GM19043 (cell line): Measurements from ENCODE around the gene NACC2.

Experiments
- ATAC-seq: cut with Tn5 transposase; IDR thresholded peaks from one replicate; pipeline ENCODE4 v1.9.1; 2021; ENCODE audit warnings: low read depth; ENCODE audit not compliant: unreplicated experiment

NACC2 gene

DNA sequence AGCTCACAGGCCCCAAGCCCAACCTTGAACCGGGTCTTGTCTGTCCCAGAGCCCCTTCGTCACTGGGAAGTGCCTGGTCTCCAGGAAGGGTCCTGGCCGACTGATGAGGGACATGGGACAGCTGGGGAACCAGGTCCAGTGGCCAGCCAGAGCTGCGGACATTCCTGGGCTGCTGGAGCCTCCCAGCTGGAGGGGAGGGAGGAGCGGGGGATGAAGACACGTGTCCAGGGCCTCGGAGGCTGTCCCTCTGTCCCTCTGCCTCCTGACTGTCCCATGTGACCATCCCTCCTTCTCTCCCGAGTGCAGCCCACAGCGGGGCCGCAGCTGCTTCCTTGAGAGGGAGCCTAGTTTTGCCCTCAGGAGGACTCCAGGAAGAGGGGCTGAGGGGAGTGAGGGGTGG is 92.2 kb downstream of the NACC2 start:
- no peak for ATAC-seq

- ATAC-seq = no peak
Observed at GRCh38 chr9:136002215-136002614, 92.9 kb downstream of the NACC2 start.

DNA sequence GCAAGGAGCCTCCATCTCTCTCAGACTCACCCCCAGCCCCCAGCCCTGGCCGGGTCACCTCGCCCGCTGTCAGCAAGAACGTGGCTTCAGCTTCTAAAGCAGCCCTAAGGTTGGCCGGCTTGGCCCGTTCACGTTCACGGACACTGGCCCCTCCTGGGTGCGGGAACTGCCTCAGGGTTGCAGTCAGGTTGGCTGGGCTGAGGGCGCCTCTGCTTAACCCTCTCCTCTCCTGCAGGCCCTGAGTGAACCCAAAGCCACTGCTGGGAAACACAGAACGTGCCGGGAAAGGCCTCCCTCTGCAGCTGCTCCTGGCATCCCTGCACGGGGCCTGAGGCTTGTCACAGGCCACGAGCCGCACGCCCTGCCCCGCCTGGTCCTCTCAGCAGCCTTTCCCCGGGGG is 93.9 kb downstream of the NACC2 start:
- no peak for ATAC-seq

DNA sequence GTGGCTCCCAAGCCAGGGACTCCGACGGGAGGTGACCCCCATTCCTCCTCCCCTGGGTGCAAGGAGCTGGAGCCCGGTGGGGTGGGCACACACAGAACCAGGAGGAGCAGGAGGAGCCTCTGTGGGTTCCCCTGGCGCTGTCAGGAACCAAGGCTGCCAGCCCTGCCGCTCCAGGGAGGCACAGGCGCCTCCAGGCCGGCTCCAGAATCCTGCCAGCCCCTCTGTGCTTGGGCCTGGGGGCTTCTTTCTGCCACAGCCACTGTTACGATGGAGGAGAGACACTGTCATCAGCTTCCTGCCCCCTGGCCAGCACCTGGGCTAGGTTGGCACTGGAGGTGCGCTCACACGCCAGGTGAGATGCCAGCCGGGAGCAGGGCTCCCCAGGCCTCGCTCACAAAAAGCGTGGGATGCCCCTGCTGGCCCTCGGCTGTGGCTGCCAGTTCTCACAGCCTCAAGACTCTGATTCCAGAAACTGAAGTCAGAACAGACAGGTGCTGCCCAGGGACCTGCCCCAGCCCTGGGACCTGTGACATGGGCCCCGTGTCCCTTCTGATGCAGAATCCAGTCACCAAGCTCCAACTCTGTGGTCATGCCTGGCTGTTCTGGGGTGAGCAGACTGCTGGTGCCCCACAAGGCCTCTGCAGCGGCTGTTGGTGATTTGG is 96.5 kb downstream of the NACC2 start:
- no peak for ATAC-seq

- no peak for ATAC-seq
Observed at GRCh38 chr9:135998016-135998380, 97.1 kb downstream of the NACC2 start.

- no peak for ATAC-seq
Observed at GRCh38 chr9:135997090-135998015, 97.7 kb downstream of the NACC2 start.

- ATAC-seq = no peak
Observed at GRCh38 chr9:135995816-135996215, 99.3 kb downstream of the NACC2 start.

- ATAC-seq = no peak
Observed at GRCh38 chr9:135994501-135995192, 100.4 kb downstream of the NACC2 start.

- no peak for ATAC-seq
Observed at GRCh38 chr9:135993765-135994500, 101.2 kb downstream of the NACC2 start.

- ATAC-seq = no peak
Observed at GRCh38 chr9:135993409-135993742, 101.7 kb downstream of the NACC2 start.

DNA sequence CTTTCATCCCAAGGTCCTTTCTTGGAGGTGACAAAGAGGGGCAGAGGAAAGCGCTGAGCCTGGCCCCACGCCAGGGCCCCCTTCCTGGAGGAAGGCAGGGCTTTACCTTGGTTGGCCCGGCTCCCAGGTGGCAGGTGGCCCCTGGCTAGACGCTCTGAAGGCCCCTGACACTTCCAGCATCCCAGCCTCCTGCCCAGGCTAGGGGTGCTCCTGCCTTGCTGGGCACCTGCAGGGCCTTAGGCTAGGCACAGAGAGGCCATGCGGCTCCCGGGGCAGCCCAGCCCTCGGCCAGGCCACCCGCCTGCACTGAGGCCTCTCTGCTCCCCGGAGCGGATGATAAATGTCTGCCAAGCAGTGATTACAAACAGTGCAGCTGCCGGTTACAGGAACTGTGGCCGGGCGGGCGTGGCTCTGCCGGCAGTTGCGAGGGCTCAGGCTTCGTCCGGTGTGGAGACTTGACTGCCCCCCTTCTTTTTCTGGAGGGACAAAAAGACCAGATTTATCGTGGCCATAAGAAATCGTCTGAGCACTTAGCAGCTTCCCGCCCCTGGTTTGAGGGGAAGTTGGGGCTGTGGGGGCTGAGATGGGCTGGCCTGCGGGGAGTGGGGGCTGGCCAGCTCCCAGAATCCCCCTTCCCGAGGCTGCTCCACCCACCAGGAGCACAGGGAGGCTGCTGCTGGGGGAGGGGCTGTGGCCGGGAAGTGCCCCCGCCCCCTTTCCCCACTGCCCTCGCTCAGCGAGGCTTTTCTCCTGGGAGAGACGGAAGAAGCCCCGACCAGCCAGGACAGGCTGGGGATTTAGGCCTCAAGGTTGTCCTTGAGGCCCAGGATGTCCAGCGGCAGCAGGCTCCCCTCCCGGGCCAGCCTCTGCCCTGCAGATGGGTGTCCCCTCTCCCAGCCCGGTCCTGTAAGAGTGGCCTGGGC is 102.3 kb downstream of the NACC2 start:
- no peak for ATAC-seq

DNA sequence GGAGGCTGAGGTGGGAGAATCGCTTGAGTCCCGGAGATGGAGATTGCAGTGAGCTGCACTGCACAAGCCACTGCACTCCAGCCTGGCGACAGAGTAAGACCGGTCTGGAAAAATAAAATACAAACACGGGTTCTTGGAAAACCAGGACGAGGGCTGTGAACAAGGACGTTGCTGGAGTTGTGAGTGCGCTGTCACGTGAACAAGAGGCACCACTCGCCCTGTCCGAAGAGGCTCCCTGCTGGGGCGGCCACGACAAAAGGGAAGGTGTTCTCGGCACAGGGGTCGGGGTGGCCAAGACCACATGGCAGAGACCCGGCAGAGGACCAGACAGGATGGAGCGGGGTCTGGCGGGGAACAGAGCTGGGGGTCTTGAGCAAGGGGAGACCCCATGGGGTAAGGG is 103.3 kb downstream of the NACC2 start:
- no peak for ATAC-seq

DNA sequence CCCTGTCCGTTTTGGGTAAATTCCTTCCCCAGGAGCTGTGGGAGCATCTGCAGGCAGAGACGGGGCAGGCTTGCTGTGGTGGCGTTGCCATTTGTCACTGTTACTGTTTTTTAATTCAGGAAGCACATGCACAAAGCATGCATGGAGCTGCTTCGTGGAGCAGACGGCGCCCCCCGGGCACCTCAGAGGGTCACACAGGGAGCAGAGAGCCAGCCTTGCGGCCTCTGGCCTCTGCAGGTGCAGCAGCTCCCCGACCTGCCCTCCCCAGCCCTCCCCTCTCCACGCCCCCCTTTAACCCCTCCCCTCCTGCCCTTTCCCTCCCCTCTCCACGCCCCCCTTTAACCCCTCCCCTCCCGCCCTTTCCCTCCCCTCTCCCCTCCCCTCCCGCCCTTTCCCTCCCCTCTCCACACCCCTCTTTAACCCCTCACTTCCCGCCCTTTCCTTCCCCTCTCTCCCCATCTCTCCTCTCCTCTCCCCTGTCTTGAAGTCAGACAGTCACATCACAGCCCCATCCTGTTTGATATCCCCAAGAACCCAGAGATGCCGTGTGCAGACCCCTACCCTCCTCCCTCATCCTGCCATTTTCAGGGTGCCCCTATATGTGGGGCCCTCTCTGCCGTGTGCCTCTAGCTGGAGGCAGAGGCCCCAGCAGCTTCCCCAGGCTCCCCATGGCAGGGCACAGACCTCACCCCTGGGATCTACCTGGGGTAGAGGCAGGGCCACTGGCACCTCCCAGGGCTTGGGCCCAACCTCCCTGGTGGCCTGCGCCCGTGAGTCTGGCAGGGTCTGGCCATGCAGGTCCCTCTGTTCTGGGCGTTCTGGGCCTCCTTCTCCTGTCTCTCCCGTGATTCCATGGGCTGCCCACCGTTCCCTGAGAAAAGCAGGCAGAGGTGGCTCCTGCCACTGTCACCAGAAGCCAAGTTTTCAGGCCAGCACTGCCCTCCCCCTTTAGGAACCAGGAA is 104.3 kb downstream of the NACC2 start:
- ATAC-seq = no peak

- ATAC-seq = no peak
Observed at GRCh38 chr9:135989722-135990467, 105.2 kb downstream of the NACC2 start.

- ATAC-seq = no peak
Observed at GRCh38 chr9:135989157-135989556, 105.9 kb downstream of the NACC2 start.

GRCh38 chr9:135988493-135988892 is 106.6 kb downstream of the NACC2 start:
- ATAC-seq = no peak

GRCh38 chr9:135987838-135988404 is 107.2 kb downstream of the NACC2 start:
- ATAC-seq = no peak

GRCh38 chr9:135986605-135987004 is 108.5 kb downstream of the NACC2 start:
- no peak for ATAC-seq
